Activated CD4-positive, alpha-beta T cell treated with anti-CD3 and anti-CD28 coated beads for 1 hour (primary cell): ENCODE results near the gene TLE1.
"Not testable (repeated sequence)": the region's sequence is repeated elsewhere in the genome, so short reads cannot be mapped to it uniquely, and the experiment has no call there.

Experiments used
- DNase-seq: peaks from one replicate; pipeline ENCODE4 v3.0.0-alpha.2; 2020

Gene TLE1

DNA sequence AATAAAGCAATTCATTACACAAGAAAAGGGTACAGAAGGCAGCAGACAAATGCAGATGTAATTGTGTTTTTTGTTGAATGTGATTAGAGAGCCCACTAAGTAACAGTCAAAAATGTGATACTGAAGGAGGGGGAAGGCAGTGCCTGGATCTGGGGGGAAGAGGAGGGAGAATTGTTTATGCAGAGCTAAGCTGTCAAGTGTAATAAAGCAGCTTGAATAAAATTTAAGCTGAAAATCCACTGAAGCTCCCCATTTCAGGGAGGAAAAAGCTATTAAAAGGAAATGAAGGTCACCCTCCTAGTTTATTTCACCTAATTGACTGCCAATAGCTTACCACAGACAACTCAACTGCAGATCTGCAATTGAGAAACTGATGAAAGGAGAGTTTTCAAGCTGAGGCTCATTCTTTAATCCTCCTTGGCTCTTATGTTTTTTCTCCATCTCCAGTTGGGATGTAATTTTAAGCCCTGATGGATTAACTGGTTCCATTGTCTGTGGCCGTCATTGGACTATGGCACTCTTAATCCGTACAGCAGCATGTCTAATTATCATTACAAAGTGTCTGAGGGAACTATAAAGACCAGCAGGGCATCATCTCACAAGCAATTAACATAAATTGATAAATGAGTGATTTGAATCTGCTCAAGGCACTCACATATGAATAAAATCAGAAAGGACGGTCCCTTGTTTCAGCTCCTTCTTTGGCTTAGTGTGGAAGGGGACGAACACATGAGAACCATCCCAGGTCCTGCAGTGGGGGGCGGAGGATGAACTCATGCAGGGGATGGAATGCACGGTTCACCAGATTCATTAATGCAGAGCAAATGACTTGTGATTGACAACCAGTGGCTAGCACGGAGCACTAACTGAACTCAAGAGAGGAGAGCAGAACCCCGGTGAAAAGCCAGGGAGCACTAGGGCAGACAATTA lies 38.5 kb downstream of the TLE1 start:
- DNase-seq = no peak

DNA sequence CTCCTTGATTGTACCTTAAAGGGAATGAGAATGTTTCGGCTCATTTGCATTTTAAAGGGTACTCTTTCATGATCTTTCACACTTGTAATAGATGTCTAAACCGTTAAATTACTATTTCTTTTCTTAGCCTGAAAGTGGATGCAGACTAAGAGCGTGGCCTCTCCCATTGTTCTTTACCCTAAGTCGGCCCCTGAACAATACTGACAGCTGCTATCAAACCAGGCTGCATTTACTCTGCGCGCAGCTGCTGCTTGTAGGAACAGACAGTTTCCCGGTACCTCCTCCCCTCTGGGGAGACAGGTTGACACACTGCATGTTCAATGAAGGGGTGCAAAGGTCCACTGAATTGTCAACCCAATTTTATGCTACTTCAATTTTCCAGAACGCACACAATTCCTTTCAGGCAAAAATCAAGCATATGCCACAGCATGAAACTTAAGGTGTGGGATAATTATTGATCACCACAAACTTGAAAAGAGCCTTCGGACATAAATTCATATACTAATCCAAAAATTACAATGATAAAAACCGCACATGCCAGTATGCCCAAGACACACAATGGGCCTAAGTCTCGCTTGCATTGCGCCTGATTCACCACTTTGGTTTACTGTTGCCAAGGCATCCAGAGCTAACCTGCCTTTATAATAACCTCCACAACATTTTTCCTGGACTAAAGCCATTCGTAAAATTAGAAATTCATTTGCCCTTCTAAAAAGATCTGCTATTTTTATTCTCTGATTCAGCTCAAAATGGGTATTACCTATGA lies 39.7 kb downstream of the TLE1 start:
- no peak for DNase-seq

DNA sequence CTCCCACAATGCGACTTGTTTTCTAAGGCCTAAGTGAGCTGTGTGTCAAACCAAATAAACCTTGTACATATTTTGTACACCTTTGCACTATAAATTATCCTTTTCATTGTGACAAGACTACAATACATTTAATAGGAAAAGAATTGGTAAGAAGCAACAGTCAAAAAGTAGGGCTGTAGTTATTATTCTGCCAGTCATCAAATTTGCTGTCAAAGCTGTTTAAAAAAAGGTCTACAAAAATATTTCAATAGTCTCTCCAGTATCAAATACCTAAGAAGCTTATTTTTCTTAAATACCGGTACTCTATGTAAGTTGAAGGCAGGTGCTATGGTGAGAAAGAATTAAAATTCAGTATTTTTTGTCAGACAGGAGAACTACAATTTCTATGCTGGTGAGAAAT lies 40.5 kb downstream of the TLE1 start:
- no peak for DNase-seq

DNA sequence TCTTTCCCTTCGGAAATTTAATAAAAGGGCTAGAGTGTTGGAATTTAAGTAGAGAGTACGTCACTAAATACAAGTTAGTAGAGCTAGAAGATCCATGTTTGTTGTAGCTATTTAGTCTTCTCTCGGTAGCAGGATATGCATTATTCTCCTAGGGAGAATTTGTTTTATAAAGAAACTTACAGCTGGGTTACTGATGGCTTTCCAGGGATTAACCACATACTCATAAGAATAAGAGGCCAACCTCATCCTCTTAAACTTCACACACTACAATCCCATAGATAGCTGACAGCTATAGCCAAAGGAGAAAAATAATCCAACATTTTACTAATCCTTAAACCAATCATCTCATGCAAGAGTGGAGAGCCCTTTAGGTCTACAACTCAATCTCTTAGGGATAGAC lies 43.0 kb downstream of the TLE1 start:
- DNase-seq = no peak

DNA sequence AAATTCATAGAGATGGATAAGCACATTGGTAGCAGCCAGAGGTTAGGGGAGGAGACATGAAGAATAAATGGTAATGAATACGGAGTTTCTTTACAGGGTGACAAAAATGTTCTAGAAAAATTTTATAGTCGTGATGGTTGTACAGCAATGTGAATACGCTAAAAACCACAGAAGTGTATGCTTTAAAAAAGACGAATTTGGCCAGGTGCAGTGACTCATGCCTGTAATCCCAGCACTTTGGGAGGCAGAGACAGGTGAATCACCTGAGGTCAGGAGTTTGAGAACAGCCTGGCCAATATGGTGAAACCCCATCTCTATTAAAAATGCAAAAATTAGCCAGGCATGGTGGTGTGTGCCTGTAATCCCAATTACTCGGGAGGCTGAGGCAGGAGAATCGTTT lies 44.8 kb downstream of the TLE1 start:
- not testable (repeated sequence) for DNase-seq

DNA sequence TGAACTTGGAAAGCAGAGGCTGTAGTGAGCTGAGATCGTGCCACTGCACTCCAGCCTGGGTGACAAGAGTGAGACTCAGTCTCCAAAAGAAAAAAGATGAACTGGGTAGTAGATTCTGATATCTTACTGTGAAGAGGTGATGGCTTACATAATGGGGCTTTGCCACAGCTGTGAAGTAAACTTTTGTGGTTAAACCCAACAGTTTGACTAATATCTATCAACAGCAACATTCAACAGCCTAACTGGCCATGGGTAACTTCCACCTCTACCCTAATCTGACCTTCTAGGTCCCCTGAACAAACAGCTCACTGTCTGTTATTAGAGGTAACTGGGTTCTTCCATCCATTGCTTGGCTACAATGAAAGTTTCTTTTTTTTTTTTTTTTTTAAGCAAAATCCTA lies 52.1 kb downstream of the TLE1 start:
- no peak for DNase-seq

DNA sequence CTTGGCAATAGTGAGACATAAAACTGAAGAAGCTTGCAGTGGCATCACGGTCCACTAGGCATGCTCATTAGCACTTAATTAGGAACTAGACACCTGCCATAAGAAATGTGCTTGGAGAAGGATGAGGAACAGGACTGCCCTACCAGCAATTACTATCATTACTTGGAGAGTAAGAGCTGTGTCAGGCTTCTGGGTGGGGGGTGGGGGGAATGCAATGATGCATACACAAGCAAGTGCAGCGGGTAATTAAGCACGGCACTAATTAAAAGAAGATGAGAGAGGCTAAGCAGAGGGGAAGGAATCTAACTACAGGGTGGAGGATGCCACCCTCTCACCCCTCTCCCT lies 53.1 kb downstream of the TLE1 start:
- DNase-seq = no peak

DNA sequence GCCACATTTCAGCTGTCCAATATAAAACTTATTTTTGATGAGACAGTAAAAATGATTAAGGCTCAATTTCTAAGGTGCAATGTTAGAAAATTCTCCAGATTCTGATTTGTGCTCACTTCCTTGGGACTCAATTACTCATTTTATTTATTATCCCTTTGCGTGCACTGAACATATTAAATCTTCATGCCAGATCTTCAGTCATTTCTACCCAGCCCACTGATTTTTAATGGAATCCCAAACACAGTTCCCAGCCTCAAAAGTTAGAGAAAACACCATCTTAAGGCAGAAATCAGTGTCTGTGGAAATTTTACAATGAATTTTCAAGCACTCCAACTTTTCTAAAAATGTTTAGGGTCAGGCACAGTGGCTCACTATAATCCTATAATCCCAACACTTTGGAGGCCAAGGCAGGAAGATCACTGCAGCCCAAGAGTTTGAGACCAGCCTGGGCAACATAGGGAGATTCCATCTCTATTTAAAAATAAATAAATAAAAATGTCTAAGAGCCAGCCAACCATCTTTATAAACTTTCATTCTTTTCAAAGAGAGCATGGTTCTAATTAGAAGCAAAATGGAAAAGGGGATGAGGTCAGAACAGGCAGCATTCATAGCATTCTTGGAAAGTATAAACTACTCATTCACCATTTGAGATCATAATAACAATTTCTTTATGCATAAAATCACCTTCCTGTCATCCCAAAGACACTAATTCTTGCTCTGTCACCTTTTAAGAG lies 53.7 kb downstream of the TLE1 start:
- no peak for DNase-seq

DNA sequence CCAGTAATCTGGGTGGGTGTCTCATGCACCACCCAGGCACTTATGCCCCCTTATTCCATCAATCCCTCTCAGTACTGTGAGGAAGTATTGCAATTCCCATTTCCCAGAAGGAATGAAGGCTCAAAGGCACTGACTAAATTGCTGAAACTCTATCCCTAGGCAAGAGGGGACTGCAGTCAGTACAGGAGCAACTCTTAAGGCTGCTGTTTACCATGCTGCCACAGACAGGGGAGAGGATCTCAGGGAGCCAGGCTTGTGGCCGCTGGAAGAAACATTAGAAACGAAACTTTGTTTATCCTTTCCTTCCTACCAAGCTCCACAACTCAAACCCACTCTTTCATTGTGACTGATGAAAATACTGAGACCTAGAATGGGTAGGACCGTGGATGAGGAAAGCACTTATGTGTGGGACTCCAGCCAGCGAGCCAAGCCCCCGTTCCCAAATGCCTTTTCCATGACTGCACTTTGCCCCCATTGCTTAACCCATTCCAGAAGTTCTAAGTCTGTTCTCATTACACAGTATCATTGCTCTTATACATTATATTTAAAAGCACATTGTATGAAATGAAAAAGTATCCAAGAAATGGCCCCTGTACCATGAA lies 54.3 kb downstream of the TLE1 start:
- no peak for DNase-seq

DNA sequence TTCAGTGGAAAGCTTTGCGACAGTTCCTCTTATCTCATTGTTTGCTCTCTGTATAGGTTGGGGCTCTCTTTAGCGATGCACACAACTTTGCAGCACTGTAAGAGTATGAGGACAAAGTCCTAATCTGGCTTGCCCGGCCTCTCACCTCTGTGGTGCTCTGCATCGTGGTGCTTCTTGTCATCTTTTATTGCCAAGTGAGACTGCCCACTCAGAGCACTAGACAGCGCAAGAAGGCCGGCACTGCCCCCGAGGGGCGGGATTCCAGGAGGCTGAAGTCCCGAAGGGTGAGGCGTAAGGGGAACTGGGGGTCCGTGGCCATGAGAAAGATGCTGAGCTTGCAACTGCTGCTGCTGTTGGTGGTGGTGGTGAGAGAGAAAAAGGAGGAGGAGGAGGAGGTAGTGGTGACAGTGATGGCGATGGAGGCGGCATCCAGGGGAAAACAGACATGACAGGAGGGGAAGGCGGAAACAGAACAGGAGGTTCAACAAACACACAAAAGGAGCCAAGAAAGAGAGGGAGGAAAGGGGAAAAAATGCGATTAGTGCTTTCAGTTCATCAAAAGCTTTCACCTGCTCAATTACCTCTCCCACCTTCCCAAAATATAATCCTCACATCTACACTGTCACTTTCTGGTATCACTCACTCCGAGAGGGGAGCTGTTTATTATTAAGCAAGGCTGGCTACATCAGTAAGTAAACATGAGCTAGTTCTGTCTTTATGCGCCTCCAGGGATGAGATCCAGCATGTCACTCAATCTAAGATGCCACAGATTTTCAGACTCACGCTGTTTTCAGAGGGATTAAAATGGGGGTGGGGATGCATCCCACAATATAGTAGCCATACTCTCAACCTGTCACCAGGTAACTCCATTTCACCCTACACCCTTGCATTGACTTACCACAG lies 55.1 kb downstream of the TLE1 start:
- no peak for DNase-seq

DNA sequence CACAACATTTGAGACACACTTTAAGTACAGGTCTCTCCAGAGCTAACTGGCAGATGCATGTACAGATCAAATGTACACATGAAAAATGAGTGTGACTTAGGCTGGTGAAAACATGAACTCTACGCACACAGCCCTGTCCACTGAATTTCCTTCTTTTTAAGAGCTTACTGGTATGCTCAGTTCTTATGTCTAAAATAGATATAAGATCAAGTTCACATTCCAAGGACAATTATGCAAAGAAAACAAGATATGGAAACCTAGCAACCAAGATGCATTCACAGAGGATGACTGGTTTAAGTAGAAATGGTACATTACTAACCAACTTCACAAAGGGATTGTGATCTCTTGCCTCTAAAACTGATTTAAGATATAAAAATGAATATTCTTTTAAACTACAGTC lies 56.7 kb downstream of the TLE1 start:
- DNase-seq = no peak

DNA sequence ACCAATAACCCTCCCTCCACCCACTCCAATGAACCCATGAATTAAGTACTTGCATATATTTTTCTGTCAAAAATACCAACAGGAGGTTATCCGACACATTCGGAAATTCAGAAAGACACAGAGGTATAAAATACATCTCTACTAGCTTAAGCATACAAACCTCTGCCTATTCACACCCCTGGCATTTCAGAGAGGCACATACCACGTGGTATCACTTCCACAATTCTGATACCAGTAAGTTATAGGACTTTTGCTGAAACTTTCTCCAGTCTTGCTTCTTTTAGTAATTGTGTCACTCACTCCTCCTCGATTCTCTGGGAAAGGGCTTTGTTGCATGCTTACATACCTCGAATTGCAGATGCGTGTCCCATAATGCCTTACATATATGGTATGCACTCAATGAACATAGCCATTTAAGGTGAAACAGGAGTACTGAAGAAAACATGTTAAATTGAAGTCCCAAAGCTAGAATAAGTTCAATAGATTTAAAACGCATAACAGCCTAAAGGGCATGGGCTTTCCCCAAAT lies 58.1 kb downstream of the TLE1 start:
- DNase-seq = no peak

DNA sequence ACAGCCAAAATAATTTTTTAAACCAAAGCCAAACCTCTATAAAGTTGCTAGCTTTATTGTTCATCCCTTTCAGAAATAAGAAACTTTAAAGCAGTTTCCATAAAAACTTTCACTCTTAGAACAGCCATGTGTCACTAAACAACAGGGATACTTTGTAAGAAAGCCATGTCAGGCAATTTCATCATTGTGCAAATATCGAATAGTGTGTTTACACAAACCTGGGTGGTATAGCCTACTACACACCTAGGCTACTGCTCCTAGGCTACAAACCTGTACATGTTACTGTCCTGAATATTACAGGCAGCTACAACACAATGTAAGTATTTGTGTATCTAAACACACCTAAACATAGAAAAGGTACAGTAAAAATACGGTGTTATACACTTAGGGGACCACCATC lies 59.9 kb downstream of the TLE1 start:
- no peak for DNase-seq

DNA sequence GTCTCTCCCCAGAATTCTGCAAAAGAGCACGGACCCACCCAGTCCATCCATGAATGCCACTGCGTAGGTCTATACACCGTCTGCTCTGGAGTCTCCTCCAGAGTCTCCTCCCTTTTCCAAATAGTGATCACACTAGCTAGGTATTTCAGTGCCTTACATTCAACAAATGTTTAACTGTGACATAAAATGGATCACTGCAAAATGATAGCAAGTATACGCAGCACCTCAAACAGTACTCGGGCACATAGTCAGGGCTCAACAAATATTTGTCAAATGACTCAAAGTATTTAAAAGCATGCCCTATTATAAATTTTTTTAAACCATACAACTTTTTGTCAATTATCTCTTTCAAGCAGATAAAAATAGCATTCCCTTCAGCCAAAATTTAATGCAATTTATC lies 60.5 kb downstream of the TLE1 start:
- DNase-seq = no peak

DNA sequence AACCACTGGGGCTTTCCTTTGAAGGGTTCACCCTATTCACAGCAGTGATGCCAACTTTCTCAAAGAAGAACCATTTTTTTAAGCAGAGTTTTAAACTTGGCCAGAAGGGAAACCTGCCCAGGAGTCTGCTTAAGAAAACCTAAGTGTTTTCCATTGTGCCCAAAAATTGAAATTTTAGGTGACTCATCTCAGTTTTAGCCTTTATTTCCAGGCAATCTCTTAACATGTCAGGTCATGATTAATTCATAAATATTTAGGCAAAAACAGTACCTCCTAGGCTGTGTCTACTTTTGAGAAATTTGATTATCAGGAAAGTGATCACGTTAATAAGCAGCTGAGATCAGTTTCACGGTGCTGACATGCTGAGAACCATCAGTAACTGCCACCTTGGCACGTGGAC lies 61.9 kb downstream of the TLE1 start:
- no peak for DNase-seq

DNA sequence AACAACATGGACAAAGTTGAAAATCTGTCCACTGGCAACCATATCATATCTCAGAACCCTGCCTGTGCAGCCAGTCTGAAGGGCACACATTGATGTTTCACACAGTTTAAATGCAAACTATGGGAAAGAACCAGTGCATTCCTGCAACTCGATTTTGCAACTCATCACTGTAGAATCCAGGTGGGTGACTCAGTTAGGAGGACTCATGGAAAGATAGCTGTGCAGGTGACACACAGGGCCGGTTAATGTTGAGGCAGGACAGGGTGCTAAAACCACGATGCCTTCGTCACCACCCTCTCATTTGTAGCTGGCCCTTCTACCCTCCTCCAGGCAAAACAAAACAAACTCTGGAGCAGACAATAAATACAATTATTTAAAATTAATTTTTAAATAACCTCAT lies 62.8 kb downstream of the TLE1 start:
- DNase-seq = no peak

DNA sequence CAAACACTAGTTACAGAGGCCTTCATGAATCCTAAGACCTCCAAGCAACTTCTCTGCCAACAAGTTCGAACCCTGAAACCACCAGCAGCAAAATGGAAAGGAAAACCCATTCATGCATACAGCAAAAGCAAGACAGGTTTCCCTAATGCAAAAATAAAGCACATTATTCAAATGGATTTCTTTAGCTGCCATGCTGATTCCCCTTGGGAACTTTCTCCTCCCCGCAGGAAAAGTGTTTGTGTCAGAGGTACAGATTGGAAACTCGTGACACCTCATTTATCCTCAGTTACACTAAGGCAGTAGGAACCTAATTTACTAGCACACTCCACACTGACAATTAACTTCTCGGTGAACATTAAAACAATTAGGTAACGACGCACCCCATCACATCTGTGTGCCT lies 63.4 kb downstream of the TLE1 start:
- DNase-seq = no peak

DNA sequence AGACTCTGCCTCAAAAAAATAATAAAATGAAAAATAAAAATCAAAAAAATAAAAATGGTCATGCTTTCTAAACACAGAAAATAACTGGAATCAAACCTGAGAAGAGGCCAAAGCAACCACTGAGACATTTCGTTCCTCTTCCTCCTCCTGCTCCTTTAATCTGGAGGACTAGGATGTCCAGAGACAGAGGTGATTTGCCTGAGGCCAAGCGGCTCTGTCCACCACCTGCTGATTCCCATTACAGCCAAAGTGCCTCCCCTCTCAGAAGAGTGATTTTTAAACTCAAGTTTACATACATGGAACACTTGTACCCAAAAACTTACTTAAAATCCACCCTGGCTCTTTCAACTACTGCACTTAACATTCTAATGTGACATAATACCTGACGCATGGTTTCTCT lies 65.6 kb downstream of the TLE1 start:
- DNase-seq = no peak

DNA sequence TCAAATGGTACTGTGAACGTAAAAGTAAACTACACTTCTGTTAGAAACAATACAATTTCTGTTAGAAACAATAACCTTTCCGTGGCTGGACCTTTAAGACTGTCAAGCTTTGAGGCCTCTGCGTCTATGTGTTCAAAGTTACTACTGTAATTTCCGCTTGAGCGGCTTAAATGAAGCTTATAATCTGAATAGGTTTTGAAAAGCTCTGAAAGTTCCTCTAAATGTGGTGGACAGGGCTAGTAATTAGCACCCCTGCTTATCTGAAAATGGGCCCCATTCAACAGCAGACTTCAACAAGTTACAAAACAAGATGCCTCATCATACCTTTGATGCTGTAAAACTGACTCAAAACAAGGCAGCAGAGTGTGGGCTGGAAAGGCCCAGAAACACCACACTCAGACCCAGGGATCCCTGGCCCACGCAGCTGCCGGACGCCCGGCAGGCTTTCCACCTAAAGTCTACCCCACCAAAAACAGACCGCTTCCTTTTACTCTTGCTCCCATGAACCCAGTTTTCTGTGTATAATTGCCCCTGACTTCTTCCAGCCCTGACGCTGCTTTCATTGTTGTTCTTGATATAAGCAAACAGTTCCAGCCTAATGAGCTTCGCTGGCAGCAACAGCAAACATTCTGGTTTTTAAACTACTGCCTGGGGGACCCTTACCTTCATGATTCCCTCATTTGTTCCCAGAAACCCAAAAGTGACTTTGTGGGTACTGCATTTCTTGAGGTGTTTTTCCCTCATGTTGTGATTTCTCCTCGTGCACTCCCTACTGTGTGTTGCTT lies 66.7 kb downstream of the TLE1 start:
- no peak for DNase-seq

DNA sequence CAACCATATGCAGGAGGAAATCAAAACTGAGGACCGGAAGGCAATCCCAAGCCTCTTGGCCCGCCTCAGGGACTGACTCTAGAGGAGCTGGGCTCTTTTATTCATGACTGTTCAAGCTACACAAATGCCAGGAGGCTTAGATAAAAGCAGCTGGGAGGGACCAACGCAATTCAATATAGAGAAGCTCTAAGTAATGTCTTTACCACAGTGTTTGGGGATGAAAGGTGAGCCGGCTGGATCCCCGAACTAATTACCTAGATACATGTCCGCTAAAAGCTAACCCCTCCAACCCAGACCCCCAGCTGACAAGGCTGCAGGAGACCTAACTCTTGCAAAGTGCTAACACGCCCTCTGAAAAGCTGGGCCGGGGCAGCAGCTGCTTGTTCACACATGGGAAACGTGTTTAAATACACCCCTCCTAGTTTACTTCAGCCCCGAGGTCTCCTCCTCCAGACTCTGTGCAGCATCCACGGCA lies 67.5 kb downstream of the TLE1 start:
- DNase-seq = no peak

DNA sequence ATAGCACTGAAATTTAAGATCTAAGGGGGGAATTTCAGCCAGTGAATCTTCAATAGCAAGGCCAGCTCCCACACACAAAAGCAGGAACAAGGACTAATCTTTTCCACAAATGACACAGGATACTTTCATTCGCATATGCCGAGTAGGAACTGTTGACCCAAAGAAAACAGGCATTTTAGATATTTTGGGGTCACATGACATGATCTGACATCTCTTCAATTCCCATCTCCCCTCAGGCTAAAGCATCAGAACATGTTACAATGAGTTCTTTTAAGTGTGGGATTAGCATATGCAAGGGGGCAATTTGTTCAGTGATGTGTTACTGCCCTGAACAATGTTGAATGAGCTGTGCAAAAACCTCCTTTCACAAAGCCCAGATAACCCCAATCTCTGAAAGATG lies 68.2 kb downstream of the TLE1 start:
- no peak for DNase-seq
